ENCODE data around the gene GAREM1.

- no peak for TF ChIP-seq CTCF (IDR thresholded peaks at IDR 0.05)
- TF ChIP-seq POLR2A (IDR thresholded peaks at IDR 0.05): no peak
- no peak for TF ChIP-seq EP300 (IDR thresholded peaks at IDR 0.05)
Observed at GRCh38 chr18:32373505-32373904, 97.2 kb downstream of the GAREM1 start.
